Measurements from ENCODE around the gene GGT6.

- TF ChIP-seq CTCF (IDR thresholded peaks at IDR 0.05) (no peak), POLR2A (IDR thresholded peaks at IDR 0.05) (no peak)
These were observed 8.4 kb downstream of the GGT6 start for GRCh38 chr17:4551796-4552525.

Data from tibial nerve (tissue), 3 donors.